Bone marrow (tissue), 2 donors: ENCODE results near the gene PRPF38A.
A peak's percentile ranks its signal among the peaks of the same experiment; 100 is the strongest.

ENCODE experiments used
- DNase-seq, 2 donors: peaks; one replicate each; lab custom pipeline; 2025; lab: John Stamatoyannopoulos, UW

Gene PRPF38A

DNA sequence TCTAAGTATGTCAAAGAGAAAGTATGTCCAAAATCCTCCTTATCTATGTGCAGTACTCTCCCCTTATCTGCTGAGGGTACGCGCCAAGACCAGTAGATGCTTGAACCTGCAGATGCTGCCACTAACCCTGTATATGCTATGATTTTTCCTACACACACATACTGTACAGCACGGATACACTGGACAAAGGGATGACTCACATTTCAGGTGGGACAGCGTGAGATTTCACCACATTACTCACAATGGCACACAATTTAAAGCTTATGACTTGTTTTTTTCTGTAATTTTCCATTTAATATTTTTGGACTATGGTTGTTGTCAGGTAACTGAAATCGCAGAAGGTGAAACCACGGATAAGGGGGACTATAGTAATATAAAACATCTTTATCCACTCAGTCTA is 4.3 kb upstream of the PRPF38A start:
- DNase-seq: no peak

DNA sequence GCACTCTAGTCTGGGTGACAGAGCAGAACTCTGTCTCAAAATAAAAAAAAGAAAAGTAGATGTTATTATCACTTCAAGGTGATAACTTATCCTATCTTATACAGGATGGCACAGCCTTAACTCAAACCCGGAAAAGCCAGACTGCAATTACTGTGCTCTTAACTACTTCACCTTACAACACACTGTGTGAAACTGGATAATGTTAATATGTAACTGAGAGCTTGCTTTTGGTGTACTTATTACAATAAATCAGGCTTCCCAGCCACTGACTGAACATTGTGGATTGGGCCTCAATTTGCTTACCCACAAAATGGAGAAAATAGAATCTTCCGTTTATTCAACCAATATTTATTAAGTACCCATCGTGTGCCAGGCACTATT is 1.6 kb upstream of the PRPF38A start:
- DNase-seq: no peak

DNA sequence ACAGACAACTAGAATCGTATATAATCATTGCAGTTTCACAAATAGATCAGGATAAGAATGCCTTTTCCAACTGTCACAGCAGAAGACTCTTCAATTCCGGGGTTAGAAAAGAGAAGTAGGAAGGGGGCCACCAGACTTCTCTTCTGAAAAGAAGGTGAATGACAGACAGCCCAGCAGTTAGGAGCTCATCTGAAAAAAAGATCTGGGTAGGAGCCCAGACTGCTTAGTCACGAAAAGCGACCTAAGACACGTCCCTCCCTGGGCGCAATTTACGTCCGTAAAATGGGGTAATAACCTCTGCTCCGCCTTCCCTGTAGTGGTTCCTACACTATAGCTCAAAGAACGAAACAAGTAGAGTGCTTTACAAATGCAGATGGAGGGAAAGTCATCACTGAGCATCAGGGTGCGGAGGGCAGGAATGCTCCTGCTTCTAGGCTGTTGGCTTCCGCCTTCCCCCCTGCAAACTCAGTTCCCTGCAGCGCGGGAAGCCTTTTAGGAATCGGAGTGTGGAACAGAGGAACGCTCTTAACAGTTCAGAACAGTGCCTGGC is 761 bp upstream of the PRPF38A start:
- peak in 1 of 2 donors; percentile 70 for DNase-seq

DNA sequence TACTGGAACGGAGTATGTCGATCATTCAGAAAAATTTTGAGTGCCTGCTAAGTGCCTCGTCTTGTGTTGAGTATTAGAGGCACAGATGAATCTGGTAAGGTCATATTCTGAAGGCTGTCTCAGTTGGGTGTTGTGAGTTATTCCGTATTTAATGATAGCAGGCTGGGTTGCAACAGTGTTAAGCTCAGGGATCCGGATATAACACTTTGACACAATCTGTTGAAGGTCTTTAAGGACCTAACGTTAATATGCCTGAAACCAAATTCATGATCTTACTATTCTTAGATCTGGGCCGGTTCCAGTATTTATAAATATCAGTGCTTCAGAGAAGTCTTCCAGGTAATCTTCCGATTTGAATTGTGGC is 555 bp downstream of the PRPF38A start:
- no peak for DNase-seq

DNA sequence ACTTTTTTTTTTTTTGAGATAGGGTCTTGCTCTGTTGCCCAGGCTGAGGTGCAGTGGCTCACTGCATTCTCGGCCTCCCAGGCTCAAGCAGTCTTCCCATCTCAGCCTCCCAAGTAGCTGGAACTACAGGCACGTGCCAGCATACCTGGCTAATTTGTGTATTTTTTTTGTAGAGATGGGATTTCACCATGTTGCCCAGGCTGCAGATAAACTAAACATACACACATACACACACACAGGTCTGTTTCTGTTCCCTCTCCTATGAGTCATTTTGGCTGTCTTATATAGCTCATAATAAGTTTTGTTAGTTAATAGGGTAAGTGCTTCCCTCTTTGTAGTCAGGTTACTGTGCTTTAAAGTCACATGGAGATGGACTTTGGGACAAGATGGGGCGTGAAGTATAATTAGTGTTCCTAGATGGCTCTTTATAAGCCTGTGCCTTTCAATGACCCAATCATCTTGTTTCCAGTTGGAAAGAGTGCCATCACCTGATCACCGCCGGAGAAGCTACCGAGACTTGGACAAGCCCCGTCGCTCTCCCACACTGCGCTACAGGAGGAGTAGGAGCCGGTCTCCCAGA is 9.1 kb downstream of the PRPF38A start:
- DNase-seq: no peak

DNA sequence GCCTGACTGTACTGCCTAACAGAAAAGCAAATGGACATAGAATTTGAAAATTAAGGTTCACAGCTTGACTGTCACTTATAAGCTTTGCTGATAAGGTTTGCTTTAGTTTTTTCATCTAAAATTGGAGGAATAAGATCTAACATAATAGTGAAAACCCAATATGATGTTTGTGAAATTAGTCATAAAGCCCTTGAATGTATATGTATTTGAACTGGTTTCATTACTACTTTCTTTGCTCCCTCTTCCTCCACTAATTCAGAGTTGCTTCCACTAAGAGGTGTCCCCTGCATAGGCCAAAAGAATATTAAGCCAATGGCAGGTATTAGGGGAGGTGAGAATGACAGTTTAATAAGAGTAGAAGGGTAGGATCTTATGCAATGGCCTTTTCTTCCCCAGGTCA is 10.5 kb downstream of the PRPF38A start:
- DNase-seq: no peak

DNA sequence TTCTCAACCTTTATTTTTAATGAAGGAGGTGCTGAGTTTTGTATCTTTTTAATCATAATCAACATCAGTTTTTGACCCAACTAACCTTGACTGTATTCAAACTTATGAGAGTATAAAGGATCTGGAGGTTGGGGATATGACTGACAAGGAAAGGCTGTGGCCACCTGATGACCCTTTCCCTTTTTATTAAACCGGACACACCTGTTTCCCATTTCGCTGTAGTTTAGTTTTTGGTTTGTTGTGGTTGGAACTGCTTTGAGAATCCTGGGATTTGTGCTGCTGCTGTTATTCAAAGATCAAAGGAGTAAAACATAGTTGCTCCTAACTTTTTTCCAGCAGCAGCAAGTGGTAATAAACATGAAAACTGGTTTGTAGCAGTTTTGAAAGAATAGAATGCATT is 12.4 kb downstream of the PRPF38A start:
- no peak for DNase-seq

DNA sequence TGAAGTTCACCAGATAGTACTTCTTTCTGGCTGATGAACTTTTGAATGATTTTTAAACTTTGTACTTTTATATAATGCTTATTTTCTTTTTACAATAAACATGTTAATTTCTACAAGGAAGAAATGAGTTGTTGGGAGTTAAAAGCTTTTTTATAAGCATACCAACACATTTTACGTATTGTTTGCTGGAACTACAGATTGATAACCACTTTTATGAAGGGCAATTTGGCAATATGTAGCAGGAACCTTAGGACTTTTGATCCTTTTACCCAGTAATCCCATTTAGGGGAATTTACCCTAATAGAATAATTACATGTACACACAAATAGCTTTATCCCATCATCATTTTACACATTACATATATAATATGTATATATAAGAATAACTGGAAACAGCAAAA is 16.3 kb downstream of the PRPF38A start:
- no peak for DNase-seq

DNA sequence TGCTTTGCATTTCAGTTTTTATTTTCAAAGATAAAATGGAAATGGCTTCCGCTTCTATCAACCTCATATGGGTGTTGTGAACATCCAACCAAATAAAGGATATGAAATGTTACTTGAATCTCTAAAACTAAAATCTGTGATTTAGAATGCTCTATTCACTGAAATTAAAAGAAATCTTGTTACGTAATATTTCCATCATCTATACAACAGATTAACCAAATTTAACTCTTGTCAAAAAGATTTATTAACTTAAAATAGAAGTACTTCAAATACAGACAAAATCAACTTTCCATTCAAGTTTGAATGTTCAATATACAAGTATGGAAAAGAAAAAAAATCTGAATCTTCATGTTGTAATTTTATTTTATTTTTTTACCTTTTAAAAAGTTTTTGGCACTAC is 18.7 kb downstream of the PRPF38A start:
- DNase-seq: no peak

DNA sequence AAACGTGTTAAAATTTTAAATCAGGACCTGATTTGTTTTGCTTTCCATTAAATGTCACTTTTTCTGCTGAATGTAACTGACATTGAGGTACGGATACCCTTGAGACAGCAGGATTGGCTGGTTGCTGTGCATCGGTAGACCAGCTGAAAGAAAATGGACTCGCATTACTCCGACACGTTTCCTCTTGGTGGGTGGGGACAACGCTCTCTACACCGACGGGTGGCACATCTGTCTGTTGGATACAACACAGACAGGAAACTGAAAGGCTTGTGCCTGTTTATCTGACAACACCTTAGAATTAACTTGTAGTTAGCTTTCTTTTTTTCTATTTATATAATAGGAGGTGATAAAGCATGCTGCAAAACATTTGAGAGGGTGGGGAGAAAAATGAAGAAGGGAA is 19.4 kb downstream of the PRPF38A start:
- peak in 1 of 2 donors; percentile 57 for DNase-seq

DNA sequence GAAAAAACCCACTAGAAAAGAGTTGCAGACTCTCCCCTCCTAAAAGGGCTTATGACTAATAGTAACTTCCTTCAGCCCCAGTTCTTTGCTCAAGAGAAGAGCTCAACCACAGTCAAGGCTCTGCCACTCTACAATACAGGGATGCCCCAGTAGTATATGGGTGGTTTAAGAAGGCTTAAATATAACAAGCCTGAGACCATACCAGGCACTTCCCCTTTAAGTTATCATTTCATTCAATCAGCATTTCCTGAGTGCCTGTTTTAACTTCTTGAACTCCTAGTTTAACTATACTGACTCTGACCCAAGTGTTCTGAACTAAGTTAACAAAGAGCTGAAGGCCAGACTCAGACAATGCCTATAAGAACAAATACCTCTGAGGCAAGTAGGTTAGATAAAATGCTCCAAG is 19.8 kb downstream of the PRPF38A start:
- DNase-seq: peak in 1 of 2 donors; percentile 95

DNA sequence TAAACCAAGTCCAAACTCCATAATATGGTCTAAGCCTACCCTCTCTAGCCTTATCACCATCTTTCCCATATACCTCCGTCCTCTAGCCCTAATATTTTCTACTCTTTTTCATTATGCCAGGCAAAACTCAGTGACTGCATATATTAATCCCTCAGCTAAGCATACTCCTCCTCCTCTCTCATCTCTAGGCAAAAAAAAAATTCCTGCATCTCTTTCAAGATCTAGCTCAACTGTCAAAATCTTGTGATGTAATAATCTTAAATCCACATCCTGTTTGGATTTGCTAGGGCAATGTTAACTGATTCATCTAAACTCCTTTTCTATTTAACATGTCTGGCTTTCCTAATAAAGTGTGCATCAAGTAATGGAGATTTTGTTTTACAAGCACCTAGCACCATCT is 20.4 kb downstream of the PRPF38A start:
- DNase-seq: no peak

DNA sequence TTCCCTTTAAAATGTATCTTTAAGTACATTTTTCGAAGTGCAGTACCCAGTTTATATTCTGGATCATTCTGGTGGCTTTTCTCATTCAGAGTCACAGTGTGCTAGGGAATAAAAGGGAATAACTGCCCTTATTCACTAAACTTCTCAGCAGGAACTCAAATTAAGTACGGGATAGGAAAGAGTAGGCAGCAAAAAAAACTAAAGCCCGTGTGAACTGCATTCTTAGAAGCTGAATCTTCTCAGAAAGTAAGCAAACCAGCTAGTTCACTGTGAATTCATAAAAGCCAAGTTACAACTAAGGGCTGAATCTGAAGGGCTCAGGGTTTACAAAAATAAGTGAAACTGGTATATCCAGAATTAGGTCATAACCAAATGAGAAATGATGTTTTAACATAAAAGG is 22.0 kb downstream of the PRPF38A start:
- DNase-seq: no peak

DNA sequence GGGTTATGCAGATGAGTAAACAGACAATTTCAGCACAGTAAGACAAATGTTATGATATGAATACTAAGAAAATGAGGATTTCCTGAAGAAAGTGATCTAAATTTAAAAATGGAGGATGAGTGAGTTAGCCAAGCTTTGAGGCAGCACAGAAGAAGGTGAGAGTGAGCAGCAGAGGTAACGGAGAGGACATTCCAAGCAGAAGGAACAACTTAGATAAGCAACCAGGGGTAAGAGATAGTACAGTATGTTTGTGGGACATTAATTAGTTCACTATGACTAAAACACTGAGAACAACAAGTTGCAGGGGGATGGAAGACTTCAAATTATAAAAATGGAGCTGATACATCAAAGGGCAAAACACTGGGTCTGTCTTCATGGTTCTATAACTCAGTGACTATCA is 22.8 kb downstream of the PRPF38A start:
- no peak for DNase-seq

DNA sequence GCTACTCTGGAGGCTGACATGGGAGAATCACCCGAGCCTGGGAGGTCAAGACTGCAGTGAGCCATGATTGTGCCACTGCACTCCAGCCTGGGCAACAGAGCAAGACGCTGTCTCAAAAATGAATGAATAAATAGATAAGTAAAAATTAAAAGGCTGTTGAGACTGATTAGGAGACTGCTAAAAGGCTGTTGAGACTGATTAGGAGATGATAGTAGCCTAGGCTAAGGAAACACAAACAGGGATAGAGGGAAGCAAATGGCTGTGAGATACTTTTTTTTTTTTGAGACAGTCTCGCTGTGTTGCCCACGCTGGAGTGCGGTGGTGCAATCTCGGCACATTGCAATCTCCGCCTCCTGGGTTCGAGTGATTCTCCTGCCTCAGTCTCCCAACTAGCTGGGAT is 28.4 kb downstream of the PRPF38A start:
- DNase-seq: no peak

DNA sequence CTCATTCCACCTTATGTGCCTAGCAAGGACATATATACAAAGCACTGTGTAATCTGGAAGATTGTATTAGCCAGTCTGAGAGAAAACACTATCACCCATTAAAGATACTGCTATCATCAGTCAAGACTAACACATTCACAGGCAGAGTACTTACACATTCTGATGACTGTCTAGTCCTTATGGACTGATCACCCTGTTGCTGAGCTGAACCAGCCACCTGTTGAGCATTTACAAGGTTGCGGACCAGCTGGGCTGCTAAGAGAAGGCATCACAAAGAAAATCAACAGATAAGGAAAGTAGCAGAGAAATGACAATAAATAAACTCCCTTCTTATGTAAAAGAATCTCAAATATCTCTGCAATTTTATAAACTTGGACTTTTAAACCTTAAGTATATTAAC is 30.8 kb downstream of the PRPF38A start:
- no peak for DNase-seq

DNA sequence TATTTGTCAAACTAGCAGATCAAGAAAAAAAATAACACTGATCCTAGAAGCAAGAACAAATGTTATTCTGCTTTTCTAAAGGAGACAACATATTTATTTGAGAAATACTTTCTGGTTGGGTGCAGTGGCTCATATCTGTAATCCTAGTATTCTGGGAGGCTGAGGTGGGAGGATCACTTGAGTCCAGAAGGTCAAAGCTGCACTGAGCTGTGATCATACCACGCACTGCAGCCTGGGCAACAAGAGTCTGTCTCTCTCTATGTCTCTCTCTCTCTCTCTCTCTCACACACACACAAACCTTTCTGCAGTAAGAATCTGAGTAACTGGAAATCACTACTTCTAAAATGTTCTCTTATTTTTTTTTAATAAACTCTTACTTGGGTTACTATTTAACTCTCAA is 31.2 kb downstream of the PRPF38A start:
- DNase-seq: no peak

DNA sequence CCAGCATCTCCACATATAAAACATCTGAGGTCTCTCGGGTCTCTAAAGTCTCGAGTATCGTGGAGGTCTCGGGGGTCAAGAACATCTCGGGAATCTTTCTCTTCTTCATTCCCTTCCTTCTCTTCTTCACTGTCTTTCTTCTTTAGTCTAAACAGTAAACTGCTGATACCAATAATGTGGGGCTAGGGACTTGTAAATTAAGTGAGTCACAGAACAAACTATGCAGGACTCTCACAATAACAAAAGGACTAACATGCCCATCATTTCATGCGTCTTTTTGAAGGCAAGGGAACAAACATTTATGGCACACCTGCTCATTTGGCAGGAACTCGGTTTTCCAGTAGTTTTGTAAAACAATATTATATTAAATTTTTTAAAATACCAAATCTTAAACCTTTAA is 32.4 kb downstream of the PRPF38A start:
- no peak for DNase-seq

DNA sequence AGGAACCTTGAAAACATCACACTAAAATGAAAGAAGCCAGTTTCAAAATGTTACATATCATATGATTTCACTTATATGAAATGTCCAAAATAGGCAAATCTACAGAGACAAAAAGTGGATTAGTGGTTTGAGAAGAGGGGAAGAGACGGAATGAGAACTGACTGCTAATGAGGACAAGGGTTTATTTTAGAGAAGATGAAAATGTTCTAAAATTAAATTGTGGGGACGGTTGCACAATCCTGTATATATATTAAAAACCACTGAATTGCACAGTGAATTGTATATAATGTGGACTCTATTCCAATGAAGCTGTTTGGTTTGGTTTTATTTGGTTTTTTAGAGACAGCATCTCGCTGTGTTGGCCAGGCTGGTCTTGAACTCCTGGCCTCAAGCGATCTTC is 35.6 kb downstream of the PRPF38A start:
- DNase-seq: no peak

DNA sequence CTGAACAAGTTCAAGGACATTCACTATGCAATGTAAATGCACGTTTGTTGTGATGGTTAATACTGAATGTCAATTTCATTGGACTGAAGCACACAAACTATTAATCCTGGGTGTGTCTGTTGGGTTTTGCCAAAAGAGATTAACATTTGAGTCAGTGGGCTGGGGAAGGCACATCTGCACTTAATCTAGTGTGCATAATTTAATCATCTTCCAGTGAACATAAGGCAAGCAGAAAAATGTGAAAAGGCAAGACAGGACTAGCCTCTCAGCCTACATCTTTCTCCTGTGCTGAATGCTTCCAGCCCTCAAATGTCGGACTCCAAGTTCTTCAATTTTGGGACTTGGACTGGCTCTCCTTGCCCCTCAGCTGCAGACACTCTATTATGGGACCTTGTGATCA is 40.1 kb downstream of the PRPF38A start:
- no peak for DNase-seq

DNA sequence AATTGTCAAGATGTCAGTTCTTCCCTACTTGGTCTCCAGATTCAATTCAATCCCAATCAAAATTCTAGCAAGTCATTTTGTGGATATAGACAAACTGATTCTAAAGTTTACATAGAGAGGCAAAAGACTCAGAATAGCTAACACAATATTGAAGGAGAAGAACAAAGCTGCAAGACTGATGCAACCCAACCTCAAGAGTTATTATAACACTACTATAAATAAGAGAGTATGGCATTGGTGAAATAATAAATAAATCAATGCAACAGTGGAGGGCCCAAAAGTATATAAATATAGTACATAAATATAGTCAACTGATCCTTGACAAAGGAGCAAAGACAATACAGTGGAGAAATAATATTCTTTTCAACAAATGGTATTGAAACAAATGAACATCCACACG is 49.7 kb downstream of the PRPF38A start:
- DNase-seq: no peak

DNA sequence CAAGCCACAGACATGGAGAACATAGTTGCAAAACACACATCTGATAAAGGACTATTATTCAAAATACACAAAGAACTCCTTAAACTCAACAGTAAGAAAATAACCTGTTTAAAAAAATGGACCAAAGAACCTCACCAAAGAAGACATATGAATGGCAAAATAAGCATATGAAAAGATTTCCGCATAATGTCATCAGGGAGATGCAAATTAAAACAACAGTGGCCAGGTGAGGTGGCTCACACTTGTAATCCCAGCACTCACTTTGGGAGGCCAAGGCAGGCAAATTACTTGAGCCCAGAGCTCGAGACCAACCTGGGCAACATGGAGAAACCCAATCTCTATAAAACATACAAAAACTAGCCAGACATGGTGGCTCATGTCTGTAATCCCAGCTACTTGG is 50.4 kb downstream of the PRPF38A start:
- DNase-seq: no peak

DNA sequence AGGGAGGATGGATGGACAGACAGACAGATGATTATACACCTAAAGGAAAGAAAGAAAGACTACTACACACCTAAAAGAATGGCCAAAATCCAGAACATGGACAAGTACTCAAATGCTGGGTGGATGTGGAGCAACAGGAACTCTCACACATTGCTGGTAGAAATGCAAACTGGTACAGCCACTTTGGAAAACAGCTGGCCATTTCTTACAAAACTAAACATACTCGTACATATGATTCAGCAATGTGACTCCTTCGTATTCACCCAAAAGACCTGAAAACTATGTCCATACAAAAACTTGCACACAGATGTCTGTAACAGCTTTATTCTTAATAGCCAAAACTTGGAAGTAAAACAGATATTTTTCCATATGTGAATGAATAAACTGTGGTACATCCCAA is 51.3 kb downstream of the PRPF38A start:
- no peak for DNase-seq

DNA sequence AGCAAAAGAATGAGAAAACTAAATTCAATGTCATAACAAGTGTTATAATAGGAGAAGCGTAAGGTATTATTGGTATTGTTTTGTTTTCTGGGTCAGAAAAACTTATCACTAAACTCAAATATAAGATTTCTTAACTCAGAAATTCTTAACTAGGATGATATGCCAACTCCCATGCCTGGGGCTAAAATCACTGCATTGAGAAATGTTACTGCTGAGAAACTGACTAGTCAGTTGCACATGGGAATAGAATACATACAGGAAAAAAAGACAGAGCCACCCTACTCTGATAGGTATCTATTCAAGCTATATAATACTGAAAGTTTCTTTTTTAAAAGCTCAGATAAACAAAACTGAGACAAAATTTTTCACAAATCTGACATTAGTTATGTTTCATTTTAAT is 56.3 kb downstream of the PRPF38A start:
- no peak for DNase-seq

DNA sequence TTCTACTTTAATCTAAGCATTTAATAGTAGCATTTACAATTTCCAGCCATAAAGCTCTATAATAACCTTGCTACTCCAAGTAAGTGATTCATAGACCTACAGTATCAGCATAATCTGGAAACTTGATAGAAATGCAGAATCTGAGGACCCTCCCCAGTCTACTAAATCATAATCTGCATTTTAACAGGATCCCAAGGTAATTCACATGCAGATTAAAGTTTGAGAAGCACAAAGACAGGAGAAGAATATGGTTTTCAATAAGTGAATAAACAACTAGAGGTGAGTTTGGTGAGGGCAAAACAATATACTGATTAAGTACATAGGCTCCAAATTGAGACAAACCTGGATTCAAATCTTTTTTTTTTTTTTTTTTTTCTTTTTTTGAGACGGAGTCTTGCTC is 57.4 kb downstream of the PRPF38A start:
- no peak for DNase-seq
